ENCODE results near the gene ITGB5. TPM values are rescaled to one million over a fixed set of nuclear protein-coding genes. Genes with fewer than 3 reads are reported as not detected.

Gene ITGB5
- total RNA-seq, 1 donor from 2014 or later, result 501 TPM

- Mint-ChIP-seq H3K4me1 (ENCODE audit: low read depth) (peaks cover 9% of the 10 kb centered on the region), H3K4me3 (ENCODE audit: unreplicated experiment) (no peak overlapping the region), H3K27me3 (ENCODE audit: low read depth) (no peaks in the 10 kb centered on the region), H3K9me3 (ENCODE audit: low read depth) (no peaks in the 10 kb centered on the region), H3K36me3 (ENCODE audit: low read depth) (peaks cover 5% of the 10 kb centered on the region), H3K27ac (ENCODE audit: unreplicated experiment) (no peak overlapping the region)
- no peak for TF ChIP-seq CTCF (IDR thresholded peaks at IDR 0.05)
- no peak for DNase-seq (ENCODE audit: low spot score)
These were observed 138.5 kb downstream of the ITGB5 start for GRCh38 chr3:124748560-124749198.

- TF ChIP-seq CTCF (IDR thresholded peaks at IDR 0.05), result no peak
- H3K4me3 Mint-ChIP-seq (ENCODE audit: unreplicated experiment), result no peak overlapping the region
- H3K27ac Mint-ChIP-seq (ENCODE audit: unreplicated experiment), result no peak overlapping the region
- H3K4me1 Mint-ChIP-seq (ENCODE audit: low read depth), result peaks cover 9% of the 10 kb centered on the region
- H3K27me3 Mint-ChIP-seq (ENCODE audit: low read depth), result no peaks in the 10 kb centered on the region
- H3K36me3 Mint-ChIP-seq (ENCODE audit: low read depth), result peaks cover 8% of the 10 kb centered on the region
- no peaks in the 10 kb centered on the region for H3K9me3 Mint-ChIP-seq (ENCODE audit: low read depth)
- DNase-seq (ENCODE audit: low spot score), result no peak
These were observed 139.8 kb downstream of the ITGB5 start for GRCh38 chr3:124747111-124747981.

- no peak overlapping the region for H3K27ac Mint-ChIP-seq (ENCODE audit: unreplicated experiment)
- DNase-seq (ENCODE audit: low spot score), result no peak
- no peaks in the 10 kb centered on the region for H3K27me3 Mint-ChIP-seq (ENCODE audit: low read depth)
- TF ChIP-seq CTCF (IDR thresholded peaks at IDR 0.05), result no peak
- H3K9me3 Mint-ChIP-seq (ENCODE audit: low read depth), result no peaks in the 10 kb centered on the region
- no peak overlapping the region for H3K4me3 Mint-ChIP-seq (ENCODE audit: unreplicated experiment)
- H3K36me3 Mint-ChIP-seq (ENCODE audit: low read depth), result peaks cover 11% of the 10 kb centered on the region
- H3K4me1 Mint-ChIP-seq (ENCODE audit: low read depth), result peaks cover 9% of the 10 kb centered on the region
These were observed 141.4 kb downstream of the ITGB5 start for GRCh38 chr3:124745756-124746155.

GRCh38 chr3:124741027-124741426 is 146.1 kb downstream of the ITGB5 start:
- Mint-ChIP-seq H3K36me3 (ENCODE audit: low read depth) (peaks cover 27% of the 10 kb centered on the region), H3K27ac (ENCODE audit: unreplicated experiment) (no peak overlapping the region), H3K4me3 (ENCODE audit: unreplicated experiment) (no peak overlapping the region), H3K27me3 (ENCODE audit: low read depth) (no peaks in the 10 kb centered on the region), H3K4me1 (ENCODE audit: low read depth) (peaks cover 9% of the 10 kb centered on the region), H3K9me3 (ENCODE audit: low read depth) (no peaks in the 10 kb centered on the region)
- TF ChIP-seq CTCF (IDR thresholded peaks at IDR 0.05), result no peak
- DNase-seq (ENCODE audit: low spot score), result no peak

- H3K9me3 Mint-ChIP-seq (ENCODE audit: low read depth), result no peaks in the 10 kb centered on the region
- H3K27ac Mint-ChIP-seq (ENCODE audit: unreplicated experiment), result no peak overlapping the region
- no peak for DNase-seq (ENCODE audit: low spot score)
- H3K27me3 Mint-ChIP-seq (ENCODE audit: low read depth), result no peaks in the 10 kb centered on the region
- H3K4me1 Mint-ChIP-seq (ENCODE audit: low read depth), result peaks cover 33% of the 10 kb centered on the region
- H3K4me3 Mint-ChIP-seq (ENCODE audit: unreplicated experiment), result peak overlapping the region; percentile 19
- peaks cover 3% of the 10 kb centered on the region for H3K36me3 Mint-ChIP-seq (ENCODE audit: low read depth)
- TF ChIP-seq CTCF (IDR thresholded peaks at IDR 0.05), result no peak
These were observed 155.4 kb downstream of the ITGB5 start for GRCh38 chr3:124731760-124732159.
